ENCODE results near the gene GLRX5.
"Not testable (repeated sequence)": the region's sequence is repeated elsewhere in the genome, so short reads cannot be mapped to it uniquely, and the experiment has no call there.

Gene GLRX5

GRCh38 chr14:95500201-95500681 lies 34.6 kb upstream of the GLRX5 start:
- no peak for DNase-seq

- DNase-seq: no peak
Measured at GRCh38 chr14:95500772-95501401, 34.0 kb upstream of the GLRX5 start.

GRCh38 chr14:95502381-95502950 lies 32.4 kb upstream of the GLRX5 start:
- DNase-seq: no peak

GRCh38 chr14:95503365-95504134 lies 31.3 kb upstream of the GLRX5 start:
- DNase-seq: no peak

GRCh38 chr14:95504135-95505029 lies 30.5 kb upstream of the GLRX5 start:
- DNase-seq: peak; percentile 58

- no peak for DNase-seq
Measured at GRCh38 chr14:95505030-95505589, 29.7 kb upstream of the GLRX5 start.

GRCh38 chr14:95507174-95507573 lies 27.7 kb upstream of the GLRX5 start:
- DNase-seq: no peak

GRCh38 chr14:95507701-95508103 lies 27.1 kb upstream of the GLRX5 start:
- DNase-seq: peak; percentile 36

GRCh38 chr14:95508377-95508776 lies 26.5 kb upstream of the GLRX5 start:
- DNase-seq: no peak

- no peak for DNase-seq
Measured at GRCh38 chr14:95509495-95509894, 25.4 kb upstream of the GLRX5 start.

GRCh38 chr14:95510344-95510743 lies 24.5 kb upstream of the GLRX5 start:
- DNase-seq: not testable (repeated sequence)

- DNase-seq: no peak
Measured at GRCh38 chr14:95510804-95511203, 24.0 kb upstream of the GLRX5 start.

GRCh38 chr14:95511687-95512086 lies 23.2 kb upstream of the GLRX5 start:
- peak; percentile 18 for DNase-seq

- no peak for DNase-seq
Measured at GRCh38 chr14:95513291-95513690, 21.6 kb upstream of the GLRX5 start.

GRCh38 chr14:95514131-95515079 lies 20.4 kb upstream of the GLRX5 start:
- peak; percentile 24 for DNase-seq

- DNase-seq: peak; percentile 34
Measured at GRCh38 chr14:95515080-95515489, 19.8 kb upstream of the GLRX5 start.

- DNase-seq: peak; percentile 90
Measured at GRCh38 chr14:95515596-95516552, 19.0 kb upstream of the GLRX5 start.

GRCh38 chr14:95516554-95517181 lies 18.2 kb upstream of the GLRX5 start, which contains the start of gene SYNE3:
Gene SYNE3 (minus strand): TSS chr14:95516650. CDS start chr14:95475821, 40,829 bp downstream.
- peak; percentile 71 for DNase-seq

GRCh38 chr14:95518045-95518751 lies 16.7 kb upstream of the GLRX5 start:
- no peak for DNase-seq
